EH (cell line): ENCODE measurements around the gene ARHGAP12.

ENCODE experiments used
- DNase-seq: peaks from one replicate; pipeline ENCODE4 v3.0.0-alpha.2; 2015; ENCODE audit warnings: low read depth

The ARHGAP12 gene

GRCh38 chr10:31822616-31823318 lies 105.9 kb downstream of the ARHGAP12 start:
- DNase-seq: no peak

- no peak for DNase-seq
Measured at GRCh38 chr10:31822150-31822549, 106.5 kb downstream of the ARHGAP12 start.

GRCh38 chr10:31820778-31821369 lies 107.8 kb downstream of the ARHGAP12 start:
- DNase-seq: peak; percentile 13

- DNase-seq: peak; percentile 62
Measured at GRCh38 chr10:31820096-31820495, 108.5 kb downstream of the ARHGAP12 start.

GRCh38 chr10:31819391-31819820 lies 109.2 kb downstream of the ARHGAP12 start:
- peak; percentile 83 for DNase-seq

- DNase-seq: peak; percentile 91
Measured at GRCh38 chr10:31816318-31816717, 112.3 kb downstream of the ARHGAP12 start.

- DNase-seq: peak; percentile 72
Measured at GRCh38 chr10:31808258-31809218, 120.1 kb downstream of the ARHGAP12 start.

- peak; percentile 70 for DNase-seq
Measured at GRCh38 chr10:31804352-31804810, 124.2 kb downstream of the ARHGAP12 start.

GRCh38 chr10:31803606-31804351 lies 124.9 kb downstream of the ARHGAP12 start:
- DNase-seq: peak; percentile 58

GRCh38 chr10:31799181-31799580 lies 129.4 kb downstream of the ARHGAP12 start:
- no peak for DNase-seq

- no peak for DNase-seq
Measured at GRCh38 chr10:31792745-31793144, 135.9 kb downstream of the ARHGAP12 start.

- DNase-seq: no peak
Measured at GRCh38 chr10:31789555-31789954, 139.1 kb downstream of the ARHGAP12 start.

- DNase-seq: peak; percentile 35
Measured at GRCh38 chr10:31782701-31783100, 145.9 kb downstream of the ARHGAP12 start.

GRCh38 chr10:31780717-31781116 lies 147.9 kb downstream of the ARHGAP12 start:
- DNase-seq: no peak

GRCh38 chr10:31778627-31779026 lies 150.0 kb downstream of the ARHGAP12 start:
- peak; percentile 63 for DNase-seq

- no peak for DNase-seq
Measured at GRCh38 chr10:31776159-31776558, 152.5 kb downstream of the ARHGAP12 start.

- no peak for DNase-seq
Measured at GRCh38 chr10:31774928-31775650, 153.5 kb downstream of the ARHGAP12 start.

GRCh38 chr10:31774299-31774900 lies 154.2 kb downstream of the ARHGAP12 start:
- DNase-seq: peak; percentile 67

- DNase-seq: no peak
Measured at GRCh38 chr10:31773749-31774298, 154.8 kb downstream of the ARHGAP12 start.

- peak; percentile 70 for DNase-seq
Measured at GRCh38 chr10:31771331-31771831, 157.2 kb downstream of the ARHGAP12 start.
